Endothelial cell of hepatic sinusoid (primary cell): Measurements from ENCODE around the gene GAS2.

ENCODE experiments used
- in situ Hi-C: cut with HindIII; loops from 2 replicates; pipeline ENCODE4 v1.10.0; 2017; ENCODE audit warnings: low sequenced_read_pairs

The GAS2 gene

GRCh38 chr11:22723274-22723673, 56.9 kb downstream of the GAS2 start:
- in situ Hi-C loops = no loop called here

GRCh38 chr11:22725079-22725478, 58.7 kb downstream of the GAS2 start:
- in situ Hi-C loops = no loop called here

- in situ Hi-C loops = no loop called here
Measured at GRCh38 chr11:22728600-22729389, 62.4 kb downstream of the GAS2 start.

- in situ Hi-C loops = no loop called here
Measured at GRCh38 chr11:22730319-22730718, 63.9 kb downstream of the GAS2 start.

GRCh38 chr11:22732588-22732987, 66.2 kb downstream of the GAS2 start:
- in situ Hi-C loops = no loop called here

GRCh38 chr11:22733475-22734248, 67.3 kb downstream of the GAS2 start:
- in situ Hi-C loops = no loop called here

GRCh38 chr11:22734628-22735345, 68.4 kb downstream of the GAS2 start:
- in situ Hi-C loops = no loop called here

GRCh38 chr11:22742157-22742613, 75.8 kb downstream of the GAS2 start:
- in situ Hi-C loops = no loop called here

GRCh38 chr11:22749536-22749935, 83.1 kb downstream of the GAS2 start:
- in situ Hi-C loops = no loop called here

- in situ Hi-C loops = no loop called here
Measured at GRCh38 chr11:22752908-22753310, 86.5 kb downstream of the GAS2 start.

- in situ Hi-C loops = no loop called here
Measured at GRCh38 chr11:22753416-22753815, 87.0 kb downstream of the GAS2 start.

GRCh38 chr11:22761066-22761465, 94.7 kb downstream of the GAS2 start:
- in situ Hi-C loops = no loop called here

GRCh38 chr11:22763166-22763565, 96.8 kb downstream of the GAS2 start:
- in situ Hi-C loops = no loop called here

GRCh38 chr11:22764735-22765134, 98.3 kb downstream of the GAS2 start:
- in situ Hi-C loops = no loop called here

GRCh38 chr11:22768281-22768680, 101.9 kb downstream of the GAS2 start:
- in situ Hi-C loops = no loop called here

- in situ Hi-C loops = no loop called here
Measured at GRCh38 chr11:22769081-22769480, 102.7 kb downstream of the GAS2 start.

GRCh38 chr11:22774716-22775115, 108.3 kb downstream of the GAS2 start:
- in situ Hi-C loops = loop anchor here (5.0 kb wide), 2 partner anchors 82 to 222 kb away; no protein-coding TSS in a partner anchor

- in situ Hi-C loops = loop anchor here (5.0 kb wide), 2 partner anchors 83 to 223 kb away; no protein-coding TSS in a partner anchor
Measured at GRCh38 chr11:22775248-22775647, 108.8 kb downstream of the GAS2 start.

GRCh38 chr11:22778642-22779041, 112.2 kb downstream of the GAS2 start:
- in situ Hi-C loops = loop anchor here (5.0 kb wide), 2 partner anchors 86 to 226 kb away; no protein-coding TSS in a partner anchor

- in situ Hi-C loops = loop anchor here (5.0 to 10.0 kb wide), 3 partner anchors 65 to 228 kb away; no protein-coding TSS in a partner anchor
Measured at GRCh38 chr11:22779850-22780249, 113.4 kb downstream of the GAS2 start.
